CMK (cell line): ENCODE measurements around the gene CACHD1.
"Not testable (repeated sequence)": the region's sequence is repeated elsewhere in the genome, so short reads cannot be mapped to it uniquely, and the experiment has no call there.

Experiments used
- DNase-seq: peaks from one replicate; pipeline ENCODE4 v3.0.0-alpha.2; 2010; ENCODE audit warnings: low read depth

CACHD1 gene

GRCh38 chr1:64701886-64702285 is 232.0 kb downstream of the CACHD1 start:
- no peak for DNase-seq

GRCh38 chr1:64702670-64703069 is 232.7 kb downstream of the CACHD1 start:
- DNase-seq, result not testable (repeated sequence)

GRCh38 chr1:64703600-64703999 is 233.7 kb downstream of the CACHD1 start:
- no peak for DNase-seq

- no peak for DNase-seq
Measured at GRCh38 chr1:64705591-64705990, 235.7 kb downstream of the CACHD1 start.

GRCh38 chr1:64711266-64711665 is 241.3 kb downstream of the CACHD1 start:
- DNase-seq, result no peak

- DNase-seq, result no peak
Measured at GRCh38 chr1:64712049-64712448, 242.1 kb downstream of the CACHD1 start.

- DNase-seq, result no peak
Measured at GRCh38 chr1:64715186-64715585, 245.3 kb downstream of the CACHD1 start.

- DNase-seq, result no peak
Measured at GRCh38 chr1:64721135-64721534, 251.2 kb downstream of the CACHD1 start.

GRCh38 chr1:64721576-64722145 is 251.7 kb downstream of the CACHD1 start:
- no peak for DNase-seq

- DNase-seq, result no peak
Measured at GRCh38 chr1:64727861-64728260, 257.9 kb downstream of the CACHD1 start.

GRCh38 chr1:64733581-64734286 is 263.8 kb downstream of the CACHD1 start:
- no peak for DNase-seq

- no peak for DNase-seq
Measured at GRCh38 chr1:64734287-64734652, 264.3 kb downstream of the CACHD1 start.

GRCh38 chr1:64740687-64741086 is 270.8 kb downstream of the CACHD1 start:
- not testable (repeated sequence) for DNase-seq
